Measurements from ENCODE around the gene MCM9.

DNA sequence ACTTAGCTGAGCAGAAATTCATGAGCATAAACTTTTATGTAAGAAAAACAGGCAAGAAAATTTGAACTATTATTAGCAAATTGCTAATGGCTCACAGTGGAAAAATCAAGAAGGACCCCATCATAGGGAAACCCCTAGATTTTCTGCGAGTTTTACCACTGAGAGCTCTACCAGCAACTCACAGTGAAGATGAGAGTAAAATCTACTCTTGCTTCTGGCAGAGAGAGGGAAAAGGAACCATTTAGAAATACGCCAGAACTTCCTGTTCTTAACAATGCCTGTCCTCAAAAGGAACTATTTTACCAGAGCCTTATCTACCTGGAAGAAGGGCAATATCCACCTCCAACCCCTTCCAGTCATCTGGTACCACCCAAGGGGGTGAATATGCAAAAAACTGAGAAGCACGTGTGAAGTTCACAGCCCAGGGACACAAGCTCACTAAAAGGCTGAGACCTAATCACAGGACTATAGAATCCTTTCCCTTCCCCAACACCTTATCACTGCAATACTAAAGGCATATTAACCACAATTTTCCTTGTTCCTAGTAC lies 75.4 kb downstream of the MCM9 start:
- TF ChIP-seq EZH2phosphoT487 (IDR thresholded peaks at IDR 0.05): no peak
- TF ChIP-seq, protein P1, sequence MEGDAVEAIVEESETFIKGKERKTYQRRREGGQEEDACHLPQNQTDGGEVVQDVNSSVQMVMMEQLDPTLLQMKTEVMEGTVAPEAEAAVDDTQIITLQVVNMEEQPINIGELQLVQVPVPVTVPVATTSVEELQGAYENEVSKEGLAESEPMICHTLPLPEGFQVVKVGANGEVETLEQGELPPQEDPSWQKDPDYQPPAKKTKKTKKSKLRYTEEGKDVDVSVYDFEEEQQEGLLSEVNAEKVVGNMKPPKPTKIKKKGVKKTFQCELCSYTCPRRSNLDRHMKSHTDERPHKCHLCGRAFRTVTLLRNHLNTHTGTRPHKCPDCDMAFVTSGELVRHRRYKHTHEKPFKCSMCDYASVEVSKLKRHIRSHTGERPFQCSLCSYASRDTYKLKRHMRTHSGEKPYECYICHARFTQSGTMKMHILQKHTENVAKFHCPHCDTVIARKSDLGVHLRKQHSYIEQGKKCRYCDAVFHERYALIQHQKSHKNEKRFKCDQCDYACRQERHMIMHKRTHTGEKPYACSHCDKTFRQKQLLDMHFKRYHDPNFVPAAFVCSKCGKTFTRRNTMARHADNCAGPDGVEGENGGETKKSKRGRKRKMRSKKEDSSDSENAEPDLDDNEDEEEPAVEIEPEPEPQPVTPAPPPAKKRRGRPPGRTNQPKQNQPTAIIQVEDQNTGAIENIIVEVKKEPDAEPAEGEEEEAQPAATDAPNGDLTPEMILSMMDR (IDR thresholded peaks at IDR 0.05): no peak
